Measurements from ENCODE around the gene KIF3C.

- TF ChIP-seq CTCF (IDR thresholded peaks at IDR 0.05) (no peak), POLR2A (IDR thresholded peaks at IDR 0.05; ENCODE audit: low read depth) (no peak)
Observed at GRCh38 chr2:26024260-26024659, 42.0 kb upstream of the KIF3C start.
